GM21360 (cell line): Measurements from ENCODE around the gene GARIN5B.

Source experiments
- ATAC-seq: cut with Tn5 transposase; IDR thresholded peaks from one replicate; pipeline ENCODE4 v1.9.1; 2021; ENCODE audit warnings: mild to moderate bottlenecking, moderate library complexity; ENCODE audit not compliant: unreplicated experiment

The GARIN5B gene

GRCh38 chr19:55372316-55373081 is 9.4 kb upstream of the GARIN5B start:
- no peak for ATAC-seq

- no peak for ATAC-seq
Observed at GRCh38 chr19:55370305-55370988, 7.4 kb upstream of the GARIN5B start, which contains the start of gene IL11. IL11 (minus strand) TSS chr19:55370463; CDS start chr19:55370310, 153 bp downstream.

- no peak for ATAC-seq
Observed at GRCh38 chr19:55369653-55370304, 6.7 kb upstream of the GARIN5B start.

GRCh38 chr19:55368701-55369563 is 5.9 kb upstream of the GARIN5B start:
- no peak for ATAC-seq

GRCh38 chr19:55368106-55368505 is 5.0 kb upstream of the GARIN5B start:
- ATAC-seq: no peak

- ATAC-seq: no peak
Observed at GRCh38 chr19:55366790-55367189, 3.7 kb upstream of the GARIN5B start.

- no peak for ATAC-seq
Observed at GRCh38 chr19:55365964-55366363, 2.9 kb upstream of the GARIN5B start.

GRCh38 chr19:55365245-55365644 is 2.2 kb upstream of the GARIN5B start:
- no peak for ATAC-seq

- ATAC-seq: no peak
Observed at GRCh38 chr19:55362174-55362989, 678 bp downstream of the GARIN5B start.

GRCh38 chr19:55360902-55361301 is 2.2 kb downstream of the GARIN5B start:
- ATAC-seq: no peak

GRCh38 chr19:55358943-55359908 is 3.8 kb downstream of the GARIN5B start:
- no peak for ATAC-seq

GRCh38 chr19:55358493-55358892 is 4.6 kb downstream of the GARIN5B start:
- ATAC-seq: no peak

GRCh38 chr19:55355213-55355821 is 7.7 kb downstream of the GARIN5B start:
- no peak for ATAC-seq

- no peak for ATAC-seq
Observed at GRCh38 chr19:55354698-55355212, 8.3 kb downstream of the GARIN5B start, which contains the start of gene COX6B2. COX6B2 (minus strand) TSS chr19:55354719; CDS start chr19:55354521, 198 bp downstream.

GRCh38 chr19:55353803-55354697 is 9.0 kb downstream of the GARIN5B start:
- ATAC-seq: no peak

- ATAC-seq: no peak
Observed at GRCh38 chr19:55353356-55353802, 9.7 kb downstream of the GARIN5B start.

- no peak for ATAC-seq
Observed at GRCh38 chr19:55352549-55353145, 10.4 kb downstream of the GARIN5B start.
